Parietal lobe (tissue), 1 donor: ENCODE measurements around the gene GPR45. TPM values are rescaled to one million over a fixed set of nuclear protein-coding genes. Genes with fewer than 3 reads are reported as not detected.

ENCODE experiments used
- total RNA-seq: library from RNA; depleted of rRNA; stranded (reverse); fragments of >200 nt; gene quantifications from one replicate; pipeline ENCODE4 v1.2.3, GENCODE V29; 2014

Gene GPR45, protein sequence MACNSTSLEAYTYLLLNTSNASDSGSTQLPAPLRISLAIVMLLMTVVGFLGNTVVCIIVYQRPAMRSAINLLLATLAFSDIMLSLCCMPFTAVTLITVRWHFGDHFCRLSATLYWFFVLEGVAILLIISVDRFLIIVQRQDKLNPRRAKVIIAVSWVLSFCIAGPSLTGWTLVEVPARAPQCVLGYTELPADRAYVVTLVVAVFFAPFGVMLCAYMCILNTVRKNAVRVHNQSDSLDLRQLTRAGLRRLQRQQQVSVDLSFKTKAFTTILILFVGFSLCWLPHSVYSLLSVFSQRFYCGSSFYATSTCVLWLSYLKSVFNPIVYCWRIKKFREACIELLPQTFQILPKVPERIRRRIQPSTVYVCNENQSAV
- 0.94 TPM for total RNA-seq

DNA sequence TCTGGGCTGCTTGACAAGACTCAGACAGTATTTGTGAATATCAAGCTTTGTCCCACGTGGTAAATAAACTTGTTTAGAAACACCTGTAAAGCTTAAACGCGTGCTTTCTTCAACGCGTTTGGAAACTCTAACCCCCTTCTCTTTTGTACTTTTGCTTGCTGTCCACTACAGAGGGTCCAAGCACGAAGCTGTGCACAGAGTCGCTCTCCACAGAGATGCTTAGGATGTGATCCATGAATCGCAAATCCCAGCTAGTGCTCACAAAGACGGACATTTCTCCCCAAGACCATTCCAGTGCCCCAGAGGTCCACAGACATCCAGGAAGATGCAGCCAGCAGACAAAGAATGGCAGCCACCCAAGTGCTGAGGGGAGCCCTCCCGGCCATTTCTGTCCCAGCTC, at the start of gene GPR45:
GPR45 (plus strand) TSS at position 301 of the 400 bp plus-strand sequence. CDS start 116 bp downstream, outside the sequence.

Other genes starting within 250 kb of the GPR45 start
- 13.8 TPM for gene MRPS9, start 203.7 kb upstream of the GPR45 start, total RNA-seq
- gene TGFBRAP1, start 88.0 kb downstream of the GPR45 start, total RNA-seq, result 30.4 TPM
- gene C2orf49, start 95.8 kb downstream of the GPR45 start, total RNA-seq, result 25.0 TPM
- 4.1 TPM for gene FHL2, start 157.3 kb downstream of the GPR45 start, total RNA-seq